H9 (cell line): Measurements from ENCODE around the gene FXYD3. TPM values are rescaled to one million over a fixed set of nuclear protein-coding genes. Genes with fewer than 3 reads are reported as not detected.

Source experiments
- DNase-seq: peaks from one replicate; pipeline ENCODE4 v3.0.0-alpha.2; 2017
- H2AFZ ChIP-seq: one replicate; pipeline ENCODE4 v1.6.1; 2013; ENCODE audit warnings: mild to moderate bottlenecking, low read length, control low read depth, moderate library complexity
- H2AK5ac ChIP-seq: 2 replicates; pipeline ENCODE4 v1.6.1; 2013; ENCODE audit warnings: low read length, control low read depth, mixed read lengths; ENCODE audit not compliant: insufficient read length
- H2BK120ac ChIP-seq: one replicate; pipeline ENCODE4 v1.6.1; 2013; ENCODE audit warnings: low read depth, mild to moderate bottlenecking, low read length, control low read depth, inconsistent platforms; ENCODE audit not compliant: poor library complexity, severe bottlenecking
- H2BK12ac ChIP-seq: 2 replicates; pipeline ENCODE4 v1.6.1; 2013; ENCODE audit warnings: low read length, control low read depth, mixed read lengths, low read depth; ENCODE audit not compliant: insufficient read length
- H2BK15ac ChIP-seq: 2 replicates; pipeline ENCODE4 v1.6.1; 2013; ENCODE audit warnings: low read depth, low read length, control low read depth
- H2BK20ac ChIP-seq: one replicate; pipeline ENCODE4 v1.6.1; 2013; ENCODE audit warnings: low read depth, mild to moderate bottlenecking, low read length, control low read depth, inconsistent platforms; ENCODE audit not compliant: poor library complexity, severe bottlenecking
- H2BK5ac ChIP-seq: 2 replicates; pipeline ENCODE4 v1.6.1; 2013; ENCODE audit warnings: low read length, control low read depth, mixed read lengths; ENCODE audit not compliant: insufficient read length
- H3K14ac ChIP-seq: 2 replicates; pipeline ENCODE4 v1.6.1; 2013; ENCODE audit warnings: low read length, control low read depth; ENCODE audit not compliant: insufficient read depth
- H3K18ac ChIP-seq: 2 replicates; pipeline ENCODE4 v1.6.1; 2013; ENCODE audit warnings: low read depth, mild to moderate bottlenecking, mixed read lengths, low read length, control low read depth; ENCODE audit not compliant: insufficient read length
- H3K23ac ChIP-seq: 2 replicates; pipeline ENCODE4 v1.6.1; 2013; ENCODE audit warnings: low read length, control low read depth, mixed read lengths, low read depth; ENCODE audit not compliant: insufficient read length
- H3K23me2 ChIP-seq: 2 replicates; pipeline ENCODE4 v1.6.1; 2013; ENCODE audit warnings: low read depth, mild to moderate bottlenecking, mixed read lengths, low read length, control low read depth; ENCODE audit not compliant: insufficient read length, poor library complexity, severe bottlenecking
- H3K27ac ChIP-seq: 2 replicates; pipeline ENCODE4 v1.5.1; 2013; ENCODE audit warnings: low read length, control low read depth, mixed read lengths, low read depth; ENCODE audit not compliant: insufficient read length
- H3K27me3 ChIP-seq: 2 replicates; pipeline ENCODE4 v1.6.1; 2013; ENCODE audit warnings: low read length, control low read depth, inconsistent platforms; ENCODE audit not compliant: insufficient read depth
- H3K4ac ChIP-seq: 2 replicates; pipeline ENCODE4 v1.6.1; 2013; ENCODE audit warnings: low read depth, mild to moderate bottlenecking, control low read depth, inconsistent platforms, low read length, moderate library complexity
- H3K4me1 ChIP-seq: 2 replicates; pipeline ENCODE4 v1.6.1; 2013; ENCODE audit warnings: low read length, control low read depth, inconsistent platforms; ENCODE audit not compliant: insufficient read depth
- H3K4me2 ChIP-seq: 2 replicates; pipeline ENCODE4 v1.6.1; 2013; ENCODE audit warnings: low read length, control low read depth, mixed read lengths; ENCODE audit not compliant: insufficient read length, insufficient read depth
- H3K56ac ChIP-seq: 2 replicates; pipeline ENCODE4 v1.6.1; 2013; ENCODE audit warnings: low read depth, mild to moderate bottlenecking, mixed read lengths, low read length, control low read depth; ENCODE audit not compliant: insufficient read length
- H3K79me1 ChIP-seq: 2 replicates; pipeline ENCODE4 v1.6.1; 2013; ENCODE audit warnings: low read depth, mild to moderate bottlenecking, moderate library complexity, low read length, control low read depth, inconsistent platforms; ENCODE audit not compliant: insufficient read depth, poor library complexity, severe bottlenecking
- H3K79me2 ChIP-seq: 2 replicates; pipeline ENCODE4 v1.6.1; 2013; ENCODE audit warnings: low read length, control low read depth, inconsistent platforms; ENCODE audit not compliant: insufficient read depth
- H3K9ac ChIP-seq: 2 replicates; pipeline ENCODE4 v1.6.1; 2013; ENCODE audit warnings: low read length, control low read depth, mixed read lengths; ENCODE audit not compliant: insufficient read length; ENCODE audit errors: extremely low read depth
- H3K9me3 ChIP-seq: one replicate; pipeline ENCODE4 v1.6.1; 2013; ENCODE audit warnings: low read depth, low read length, inconsistent platforms; ENCODE audit not compliant: control insufficient read depth
- H3T11ph ChIP-seq: one replicate; pipeline ENCODE4 v1.6.1; 2013; ENCODE audit warnings: mild to moderate bottlenecking, low read length, control low read depth, inconsistent platforms
- H4K20me1 ChIP-seq: one replicate; pipeline ENCODE4 v1.6.1; 2013; ENCODE audit not compliant: control insufficient read depth, insufficient read length, insufficient read depth
- H4K5ac ChIP-seq: 2 replicates; pipeline ENCODE4 v1.6.1; 2013; ENCODE audit warnings: low read depth, mild to moderate bottlenecking, mixed read lengths, low read length, control low read depth; ENCODE audit not compliant: insufficient read length
- H4K8ac ChIP-seq: replicated peaks from 2 replicates; pipeline ENCODE4 v1.6.1; 2013; ENCODE audit warnings: low read length, control low read depth, mixed read lengths, low read depth; ENCODE audit not compliant: insufficient read length
- H4K91ac ChIP-seq: 2 replicates; pipeline ENCODE4 v1.6.1; 2013; ENCODE audit warnings: low read depth, mild to moderate bottlenecking, moderate library complexity, mixed read lengths, low read length, control low read depth; ENCODE audit not compliant: insufficient read length
- H3K27ac Mint-ChIP-seq, 3 experiments: 2 replicates in 2 of 3; 3 replicates in 1 of 3; pipeline ENCODE4 v1.8.0; 2020 to 2021; ENCODE audit warnings: mixed read lengths in 3 of 3, mild to moderate bottlenecking in 1 of 3, moderate library complexity in 1 of 3
- H3K27me3 Mint-ChIP-seq: 2 replicates; pipeline ENCODE4 v1.8.0; 2021; ENCODE audit warnings: low read depth, mild to moderate bottlenecking, moderate library complexity, mixed read lengths
- H3K36me3 Mint-ChIP-seq, 3 experiments: 2 replicates in 2 of 3; 3 replicates in 1 of 3; pipeline ENCODE4 v1.8.0; 2020 to 2021; ENCODE audit warnings: low read depth in 3 of 3, mixed read lengths in 3 of 3; ENCODE audit not compliant: insufficient read depth in 1 of 3
- H3K4me1 Mint-ChIP-seq, 2 experiments: 2 replicates each; pipeline ENCODE4 v1.8.0; 2020; ENCODE audit warnings: mixed read lengths in 2 of 2
- H3K4me3 Mint-ChIP-seq, 2 experiments: 2 replicates in 1 of 2; 3 replicates in 1 of 2; pipeline ENCODE4 v1.8.0; 2020 to 2021; ENCODE audit warnings: mild to moderate bottlenecking in 2 of 2, mixed read lengths in 2 of 2, moderate library complexity in 1 of 2
- H3K9me3 Mint-ChIP-seq, 2 experiments: 2 replicates in 1 of 2; 3 replicates in 1 of 2; pipeline ENCODE4 v1.8.0; 2020; ENCODE audit warnings: mild to moderate bottlenecking in 2 of 2, mixed read lengths in 2 of 2, moderate library complexity in 1 of 2
- CTCF ChIP-seq: fragments of 200-600 bp; sonication (generic); conservative IDR thresholded peaks from 3 replicates; pipeline ENCODE4 v1.8.0; 2021; ENCODE audit warnings: antibody characterized with exemption, mild to moderate bottlenecking
- WGBS: extraction: QIAGEN DNeasy Blood & Tissue Kit; methylation state at CpG from one replicate; pipeline ENCODE4 v1.1.7; 2013; ENCODE audit warnings: missing lambda C conversion rate, low lambda C conversion rate, mixed read lengths; ENCODE audit not compliant: insufficient read length; ENCODE audit errors: extremely low coverage; 5-methylcytosine and 5-hydroxymethylcytosine counted together
- total RNA-seq: library from RNA; stranded (reverse); gene quantifications from 2 replicates; pipeline ENCODE4 v1.2.1, GENCODE V29; 2021

The FXYD3 gene
- total RNA-seq, 1 experiment from 2014 or later = 1.5 TPM

GRCh38 chr19:35165200-35166058 is 49.8 kb downstream of the FXYD3 start:
- no peak overlapping the region for H2AFZ ChIP-seq
- no peak overlapping the region for H3K27ac Mint-ChIP-seq
- H3K4me1 Mint-ChIP-seq = no peaks in the 10 kb centered on the region
- no peaks in the 10 kb centered on the region for H3K23me2 ChIP-seq
- H2BK15ac ChIP-seq = no peak overlapping the region
- H3K4ac ChIP-seq = no peak overlapping the region
- H4K8ac ChIP-seq = no peak overlapping the region
- no peak overlapping the region for H4K91ac ChIP-seq
- peaks cover 12 to 26% of the 10 kb centered on the region in 2 experiments for H3K9me3 Mint-ChIP-seq
- no peak overlapping the region for H2AK5ac ChIP-seq
- H2BK20ac ChIP-seq = no peak overlapping the region
- WGBS = no CpG with 5 or more reads among the region's 5 CpGs
- no peaks in the 10 kb centered on the region for H3K27me3 Mint-ChIP-seq
- no peak overlapping the region for H3K27ac ChIP-seq
- TF ChIP-seq CTCF = no peak
- H2BK12ac ChIP-seq = no peak overlapping the region
- no peaks in the 10 kb centered on the region for H3K4me1 ChIP-seq
- H3T11ph ChIP-seq = no peak overlapping the region
- H3K79me2 ChIP-seq = no peaks in the 10 kb centered on the region
- no peaks in the 10 kb centered on the region for H3K27me3 ChIP-seq
- H3K56ac ChIP-seq = no peak overlapping the region
- no peak overlapping the region for H3K4me3 Mint-ChIP-seq
- H3K14ac ChIP-seq = no peak overlapping the region
- no peak overlapping the region for H3K4me2 ChIP-seq
- H3K36me3 Mint-ChIP-seq = peaks cover 77 to 88% (median 80%) of the 10 kb centered on the region in 3 experiments
- no peak overlapping the region for H3K9ac ChIP-seq
- no peak for DNase-seq
- no peak overlapping the region for H4K5ac ChIP-seq
- no peak overlapping the region for H2BK5ac ChIP-seq
- no peaks in the 10 kb centered on the region for H3K79me1 ChIP-seq
- H3K9me3 ChIP-seq = peaks cover 7% of the 10 kb centered on the region
- no peak overlapping the region for H3K18ac ChIP-seq
- H4K20me1 ChIP-seq = peaks cover 3% of the 10 kb centered on the region
- no peak overlapping the region for H3K23ac ChIP-seq
- no peak overlapping the region for H2BK120ac ChIP-seq
